AG04449 (cell line): ENCODE data around the gene EFR3B.
"Not testable (repeated sequence)": the region's sequence is repeated elsewhere in the genome, so short reads cannot be mapped to it uniquely, and the experiment has no call there.

Source experiments
- CTCF ChIA-PET: fragments of 350-600 bp; formaldehyde crosslinking; extraction: SDS; loops from one replicate; lab custom pipeline; 2021; ENCODE audit warnings: antibody characterized with exemption; lab: Yijun Ruan, JAX
- POLR2A ChIA-PET: fragments of 400-600, 350-600 bp; formaldehyde crosslinking; extraction: SDS; loops from one replicate; lab custom pipeline; 2020; ENCODE audit warnings: antibody characterized with exemption, inconsistent platforms; lab: Yijun Ruan, JAX
- DNase-seq: peaks from one replicate; pipeline ENCODE4 v3.0.0-alpha.2; 2010; ENCODE audit warnings: low read depth, low spot score
- H3K4me3 ChIP-seq: 2 replicates; pipeline ENCODE4 v1.5.1; 2011; ENCODE audit warnings: low read depth, mild to moderate bottlenecking, control low read depth, low read length
- CTCF ChIP-seq: IDR thresholded peaks from one replicate; pipeline ENCODE4 v1.5.1; 2011; ENCODE audit warnings: mild to moderate bottlenecking, moderate library complexity, low read length, control low read depth, inconsistent platforms; ENCODE audit not compliant: insufficient read depth; ENCODE audit errors: missing control alignments

Gene EFR3B

DNA sequence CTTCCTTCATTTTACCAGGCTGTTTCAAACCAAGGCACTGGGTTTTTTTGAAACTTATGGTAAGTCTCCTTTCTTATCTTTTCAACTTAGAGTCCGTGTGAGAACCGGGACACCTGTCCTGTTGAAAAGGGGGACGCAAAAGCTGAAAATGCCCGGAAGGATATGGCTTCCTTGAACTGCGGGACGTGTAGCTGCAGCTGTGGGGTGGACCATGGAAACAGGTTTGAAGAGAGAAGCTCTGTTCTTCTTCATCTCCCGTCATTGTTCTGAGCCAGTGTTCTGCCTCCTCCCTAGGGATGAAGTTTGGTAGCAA, 40.6 kb upstream of the EFR3B start:
- no peak overlapping the region for H3K4me3 ChIP-seq
- DNase-seq, result no peak
- ChIA-PET CTCF (interaction anchor here (2.1 kb wide), 1 partner anchor 26 kb away, joined by 7 read pairs; no protein-coding TSS in a partner anchor), POLR2A (interaction anchor here (0.8 kb wide), 1 partner anchor 28 kb away, joined by 3 read pairs; no protein-coding TSS in a partner anchor)
- TF ChIP-seq CTCF, result no peak

DNA sequence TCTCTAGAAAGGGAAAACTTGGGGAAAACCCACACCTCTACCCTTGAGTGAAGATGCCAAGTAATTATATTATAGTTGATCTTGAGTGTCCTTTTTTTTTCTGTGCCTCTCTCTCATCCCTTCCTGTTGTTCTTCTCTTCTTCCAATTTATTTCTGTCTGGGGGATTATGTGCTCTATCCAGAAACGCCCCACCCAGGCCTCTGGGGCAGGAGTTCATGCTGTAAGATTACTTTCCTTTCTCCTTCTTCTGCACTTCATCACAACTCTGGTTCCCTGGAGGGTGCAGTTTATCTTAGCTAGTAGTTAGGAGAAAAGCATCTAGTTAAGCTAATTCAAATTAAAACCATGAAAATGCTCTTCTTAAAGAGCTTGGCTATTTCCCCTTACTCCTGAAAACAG, 39.8 kb upstream of the EFR3B start:
- CTCF ChIA-PET, result interaction anchor here (1.2 to 2.1 kb wide), 2 partner anchors 27 to 194 kb away, joined by 3 to 7 read pairs; no protein-coding TSS in a partner anchor
- POLR2A ChIA-PET, result no interaction called here
- no peak for DNase-seq
- H3K4me3 ChIP-seq, result no peak overlapping the region
- no peak for TF ChIP-seq CTCF

- no peak for DNase-seq
- ChIA-PET POLR2A (no interaction called here), CTCF (interaction anchor here (0.6 kb wide), 1 partner anchor 121 kb away, joined by 3 read pairs; no protein-coding TSS in a partner anchor)
Measured at GRCh38 chr2:25009954-25010353, 31.9 kb upstream of the EFR3B start.

DNA sequence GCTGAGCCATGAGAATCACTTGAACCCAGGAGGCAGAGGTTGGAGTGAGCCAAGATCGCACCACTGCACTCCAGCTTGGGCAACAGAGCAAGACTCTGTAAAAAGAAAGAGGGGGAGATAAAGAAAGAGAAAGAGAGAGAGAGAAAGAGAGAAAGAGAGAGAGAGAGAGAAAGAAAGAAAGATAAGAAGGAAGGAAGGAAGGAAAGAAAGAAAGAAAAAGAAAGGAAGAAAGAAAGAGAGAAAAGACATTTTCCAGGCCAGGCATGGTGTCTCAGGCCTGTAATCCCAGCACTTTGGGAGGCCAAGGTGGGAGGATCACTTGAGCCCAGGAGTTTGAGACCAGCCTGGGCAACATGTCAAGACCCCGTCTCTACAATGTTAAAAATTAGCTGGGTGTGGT, 30.5 kb upstream of the EFR3B start:
- CTCF ChIA-PET, H3K4me3 ChIP-seq, POLR2A ChIA-PET, DNase-seq: not testable (repeated sequence)

More at GRCh38 chr2:25009954-25010353, 31.9 kb upstream of the EFR3B start:
- TF ChIP-seq CTCF, result no peak
- no peak overlapping the region for H3K4me3 ChIP-seq

DNA sequence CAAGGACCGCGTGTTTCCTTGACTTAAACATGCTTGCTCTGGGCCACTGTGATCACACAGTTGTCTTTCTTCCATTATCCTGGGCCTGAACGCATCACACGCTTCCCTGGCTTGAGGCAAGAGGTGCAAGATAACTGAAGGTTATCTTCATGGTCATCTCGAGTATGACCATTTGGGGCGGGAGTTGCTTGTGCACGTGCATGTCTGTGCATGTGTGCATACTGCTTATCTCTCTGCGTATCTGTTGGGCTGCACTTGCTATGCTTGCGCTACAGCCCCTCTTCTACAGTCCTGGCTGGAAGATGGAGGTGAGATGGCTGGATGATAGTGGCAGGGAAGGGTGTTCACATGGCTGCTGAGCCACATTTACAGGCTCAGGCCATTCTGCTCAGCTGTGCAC, 27.2 kb upstream of the EFR3B start:
- H3K4me3 ChIP-seq, result no peak overlapping the region
- no peak for DNase-seq
- no peak for TF ChIP-seq CTCF
- CTCF ChIA-PET, result no interaction called here
- POLR2A ChIA-PET, result no interaction called here

DNA sequence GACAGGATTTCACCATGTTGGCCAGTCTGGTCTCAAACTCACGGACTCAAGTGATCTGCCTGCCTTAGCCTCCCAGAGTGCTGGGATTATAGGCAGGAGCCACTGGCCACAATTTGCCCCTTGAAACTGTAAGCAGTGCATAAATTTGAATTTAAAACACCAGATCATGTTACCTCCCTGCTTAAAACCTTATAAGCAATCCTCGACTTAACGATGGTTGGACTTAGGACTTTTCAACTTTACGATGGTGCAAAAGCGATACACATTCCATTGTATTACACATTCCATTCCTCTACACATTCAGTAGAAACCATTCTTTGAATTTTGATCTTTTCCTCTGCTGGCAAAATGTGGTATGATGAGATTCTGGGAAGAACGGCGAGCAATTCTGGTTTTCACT, 23.2 kb upstream of the EFR3B start:
- ChIA-PET POLR2A (no interaction called here), CTCF (no interaction called here)
- TF ChIP-seq CTCF, result no peak
- DNase-seq, result no peak
- H3K4me3 ChIP-seq, result no peak overlapping the region

DNA sequence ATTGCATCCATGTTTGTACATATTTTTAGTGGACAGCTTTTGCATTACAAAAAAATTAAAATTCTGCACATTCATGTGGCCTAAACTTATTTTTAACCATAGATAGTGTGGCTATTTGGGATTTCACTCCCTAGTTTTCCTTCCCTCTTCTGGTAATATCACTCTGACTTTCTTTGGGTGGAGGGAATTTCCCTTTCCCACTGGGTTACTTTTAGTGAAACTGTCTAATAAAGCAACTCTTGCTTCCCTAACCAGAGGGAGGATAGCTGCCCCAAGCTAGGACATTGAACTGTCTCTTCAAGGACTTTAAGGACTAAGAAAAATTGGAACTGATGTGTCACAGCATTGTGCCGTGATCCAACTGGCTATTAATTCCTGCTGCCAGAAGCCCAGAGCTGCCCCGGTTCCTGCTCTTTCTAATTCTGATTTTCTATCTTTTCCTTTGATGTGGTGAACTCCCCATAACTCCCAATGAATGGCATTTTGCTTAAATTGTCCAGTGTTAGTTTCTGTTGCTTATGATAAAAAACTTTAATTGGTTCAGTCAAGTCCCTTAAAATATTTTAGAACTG, 20.0 kb upstream of the EFR3B start:
- no peak for TF ChIP-seq CTCF
- CTCF ChIA-PET, result no interaction called here
- no peak overlapping the region for H3K4me3 ChIP-seq
- DNase-seq, result no peak
- POLR2A ChIA-PET, result no interaction called here
